HUES48 (cell line): Measurements from ENCODE around the gene MRPS2.

Experiments used
- H3K27ac ChIP-seq: one replicate; pipeline ENCODE4 v1.7.0; 2013; ENCODE audit warnings: low read depth, low read length, inconsistent platforms
- H3K27me3 ChIP-seq: 2 replicates; pipeline ENCODE4 v1.6.1; 2013; ENCODE audit warnings: mild to moderate bottlenecking, low read length; ENCODE audit not compliant: control insufficient read depth, insufficient read depth
- H3K36me3 ChIP-seq: 2 replicates; pipeline ENCODE4 v1.6.1; 2013; ENCODE audit warnings: low read length; ENCODE audit not compliant: control insufficient read depth, insufficient read depth
- H3K4me1 ChIP-seq: 2 replicates; pipeline ENCODE4 v1.6.1; 2013; ENCODE audit warnings: mild to moderate bottlenecking, low read length; ENCODE audit not compliant: control insufficient read depth, insufficient read depth
- H3K4me3 ChIP-seq: 2 replicates; pipeline ENCODE4 v1.5.1; 2013; ENCODE audit warnings: mild to moderate bottlenecking, low read depth, low read length
- H3K9ac ChIP-seq: 2 replicates; pipeline ENCODE4 v1.6.1; 2013; ENCODE audit warnings: mild to moderate bottlenecking, low read depth, low read length, moderate library complexity
- H3K9me3 ChIP-seq: 2 replicates; pipeline ENCODE4 v1.6.1; 2013; ENCODE audit warnings: low read length; ENCODE audit not compliant: control insufficient read depth, insufficient read depth

MRPS2 gene

DNA sequence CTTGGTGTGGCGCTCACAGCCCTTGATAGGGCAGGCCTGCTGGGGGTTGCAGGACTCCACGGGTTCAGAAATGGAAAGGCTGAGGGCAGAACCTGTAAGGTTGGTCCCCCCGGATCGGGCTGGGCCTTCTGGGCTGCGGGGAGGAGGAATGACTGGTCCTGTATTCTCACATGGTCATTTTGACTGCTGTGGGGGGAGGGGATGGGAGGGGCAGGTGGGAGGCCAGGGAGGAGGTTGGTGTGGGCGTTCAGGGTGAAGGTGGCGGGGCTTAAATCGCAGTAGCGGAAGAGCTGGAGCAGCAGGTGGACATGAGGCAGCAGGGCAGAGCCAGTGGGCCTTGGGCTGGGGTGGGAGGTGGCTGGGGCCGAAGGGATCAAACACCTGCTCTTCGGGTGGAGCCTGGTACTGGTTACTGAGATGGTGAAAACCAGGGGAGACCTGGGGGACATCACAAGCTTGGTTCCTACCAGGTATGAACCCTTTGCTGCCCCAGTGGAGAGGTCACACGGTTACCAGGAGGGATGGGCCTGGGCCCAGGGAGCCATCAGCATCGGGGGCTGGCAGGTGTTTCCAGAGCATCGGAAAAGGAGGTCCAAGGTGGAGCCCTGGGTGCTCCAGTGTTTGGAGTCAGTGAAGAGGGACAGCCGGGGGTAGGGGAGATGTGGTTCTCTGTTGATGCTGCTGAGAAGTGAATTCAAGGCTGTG is 1.8 kb downstream of the MRPS2 start:
- Histone ChIP-seq H3K27me3 (no peaks in the 10 kb centered on the region), H3K9ac (no peak overlapping the region), H3K4me1 (peaks cover 16% of the 10 kb centered on the region), H3K36me3 (peaks cover 39% of the 10 kb centered on the region), H3K27ac (no peak overlapping the region), H3K9me3 (no peaks in the 10 kb centered on the region), H3K4me3 (no peak overlapping the region)

GRCh38 chr9:135502873-135503321 is 2.4 kb downstream of the MRPS2 start:
- Histone ChIP-seq H3K27ac (no peak overlapping the region), H3K27me3 (no peaks in the 10 kb centered on the region), H3K4me1 (peaks cover 16% of the 10 kb centered on the region), H3K36me3 (peaks cover 39% of the 10 kb centered on the region), H3K4me3 (no peak overlapping the region), H3K9ac (no peak overlapping the region), H3K9me3 (no peaks in the 10 kb centered on the region)

DNA sequence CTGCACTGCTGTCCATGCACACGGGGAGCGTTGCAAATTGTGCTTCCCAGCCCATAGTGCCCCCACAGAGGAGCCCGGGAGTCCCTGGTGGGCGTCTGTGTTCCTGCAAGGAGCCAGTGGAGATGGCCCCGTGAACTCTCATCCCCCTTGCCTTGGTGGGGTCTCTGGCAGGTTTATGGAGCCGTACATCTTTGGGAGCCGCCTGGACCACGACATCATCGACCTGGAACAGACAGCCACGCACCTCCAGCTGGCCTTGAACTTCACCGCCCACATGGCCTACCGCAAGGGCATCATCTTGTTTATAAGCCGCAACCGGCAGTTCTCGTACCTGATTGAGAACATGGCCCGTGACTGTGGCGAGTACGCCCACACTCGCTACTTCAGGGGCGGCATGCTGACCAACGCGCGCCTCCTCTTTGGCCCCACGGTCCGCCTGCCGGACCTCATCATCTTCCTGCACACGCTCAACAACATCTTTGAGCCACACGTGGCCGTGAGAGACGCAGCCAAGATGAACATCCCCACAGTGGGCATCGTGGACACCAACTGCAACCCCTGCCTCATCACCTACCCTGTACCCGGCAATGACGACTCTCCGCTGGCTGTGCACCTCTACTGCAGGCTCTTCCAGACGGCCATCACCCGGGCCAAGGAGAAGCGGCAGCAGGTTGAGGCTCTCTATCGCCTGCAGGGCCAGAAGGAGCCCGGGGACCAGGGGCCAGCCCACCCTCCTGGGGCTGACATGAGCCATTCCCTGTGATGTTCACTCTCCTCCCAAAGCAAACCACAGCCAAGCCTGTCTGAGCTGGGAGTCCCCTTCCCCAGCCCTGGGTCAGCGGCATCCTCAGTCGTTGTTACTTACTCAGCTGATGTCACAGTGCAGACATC is 3.1 kb downstream of the MRPS2 start:
- no peaks in the 10 kb centered on the region for H3K9me3 ChIP-seq
- peaks cover 16% of the 10 kb centered on the region for H3K4me1 ChIP-seq
- no peaks in the 10 kb centered on the region for H3K27me3 ChIP-seq
- H3K27ac ChIP-seq = no peak overlapping the region
- H3K4me3 ChIP-seq = no peak overlapping the region
- peaks cover 39% of the 10 kb centered on the region for H3K36me3 ChIP-seq
- no peak overlapping the region for H3K9ac ChIP-seq

DNA sequence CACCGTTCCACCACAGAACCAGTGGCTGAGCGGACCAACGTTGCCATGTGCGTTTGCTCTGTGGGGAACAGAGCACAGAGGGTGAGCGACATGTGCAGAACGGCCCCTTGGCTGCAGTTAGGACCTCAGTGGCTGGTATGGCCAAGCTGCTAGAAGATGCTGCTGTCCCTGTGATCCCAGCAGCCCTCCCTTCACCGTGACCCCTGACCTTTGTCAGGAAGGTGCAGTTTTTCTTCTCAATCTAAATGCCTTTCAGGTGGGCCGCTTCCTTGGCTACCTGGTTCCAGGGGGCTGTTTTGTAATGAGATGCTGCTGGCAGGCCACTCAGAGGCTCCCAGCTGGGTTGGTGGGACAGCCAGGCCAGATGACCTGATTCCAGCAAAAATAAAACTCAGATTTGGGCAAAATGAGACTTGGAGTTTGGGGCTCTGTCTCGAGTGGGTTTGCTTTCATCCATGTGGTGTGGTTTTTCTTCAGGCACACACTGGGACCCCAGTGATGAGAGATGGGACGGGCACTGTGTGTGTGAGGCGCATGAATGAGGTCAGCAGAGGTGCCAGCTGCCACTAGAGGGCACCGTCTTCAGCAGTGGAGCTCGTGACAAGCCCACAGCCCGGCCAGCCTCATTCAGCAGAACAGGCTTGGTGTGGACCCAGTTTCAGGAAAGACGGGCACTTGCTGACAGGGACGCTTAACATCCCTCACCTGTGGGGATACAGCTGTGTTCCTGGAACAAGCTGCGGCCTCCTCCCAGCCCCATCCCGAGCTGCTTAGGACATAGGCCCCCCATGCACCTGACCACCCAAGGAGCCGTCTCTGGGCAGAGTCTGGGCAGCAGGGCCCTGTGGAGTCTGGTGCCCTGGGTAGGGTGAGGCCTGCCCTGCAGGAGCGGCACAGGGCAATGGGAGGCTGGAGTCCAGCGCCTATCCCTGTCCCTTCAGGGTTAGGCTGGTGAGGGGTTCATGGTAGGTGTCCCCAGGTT is 4.1 kb downstream of the MRPS2 start:
- H3K27ac ChIP-seq = no peak overlapping the region
- H3K9ac ChIP-seq = no peak overlapping the region
- H3K9me3 ChIP-seq = no peaks in the 10 kb centered on the region
- H3K36me3 ChIP-seq = peaks cover 39% of the 10 kb centered on the region
- no peak overlapping the region for H3K4me3 ChIP-seq
- no peaks in the 10 kb centered on the region for H3K27me3 ChIP-seq
- H3K4me1 ChIP-seq = peaks cover 8% of the 10 kb centered on the region; the same call in 1 of the 2 replicates

GRCh38 chr9:135505406-135506187 is 5.1 kb downstream of the MRPS2 start:
- H3K9me3 ChIP-seq = no peaks in the 10 kb centered on the region
- no peak overlapping the region for H3K27ac ChIP-seq
- H3K4me3 ChIP-seq = no peak overlapping the region
- H3K9ac ChIP-seq = no peak overlapping the region
- H3K27me3 ChIP-seq = no peaks in the 10 kb centered on the region
- peaks cover 8% of the 10 kb centered on the region; the same call in 1 of the 2 replicates for H3K4me1 ChIP-seq
- H3K36me3 ChIP-seq = peaks cover 39% of the 10 kb centered on the region

DNA sequence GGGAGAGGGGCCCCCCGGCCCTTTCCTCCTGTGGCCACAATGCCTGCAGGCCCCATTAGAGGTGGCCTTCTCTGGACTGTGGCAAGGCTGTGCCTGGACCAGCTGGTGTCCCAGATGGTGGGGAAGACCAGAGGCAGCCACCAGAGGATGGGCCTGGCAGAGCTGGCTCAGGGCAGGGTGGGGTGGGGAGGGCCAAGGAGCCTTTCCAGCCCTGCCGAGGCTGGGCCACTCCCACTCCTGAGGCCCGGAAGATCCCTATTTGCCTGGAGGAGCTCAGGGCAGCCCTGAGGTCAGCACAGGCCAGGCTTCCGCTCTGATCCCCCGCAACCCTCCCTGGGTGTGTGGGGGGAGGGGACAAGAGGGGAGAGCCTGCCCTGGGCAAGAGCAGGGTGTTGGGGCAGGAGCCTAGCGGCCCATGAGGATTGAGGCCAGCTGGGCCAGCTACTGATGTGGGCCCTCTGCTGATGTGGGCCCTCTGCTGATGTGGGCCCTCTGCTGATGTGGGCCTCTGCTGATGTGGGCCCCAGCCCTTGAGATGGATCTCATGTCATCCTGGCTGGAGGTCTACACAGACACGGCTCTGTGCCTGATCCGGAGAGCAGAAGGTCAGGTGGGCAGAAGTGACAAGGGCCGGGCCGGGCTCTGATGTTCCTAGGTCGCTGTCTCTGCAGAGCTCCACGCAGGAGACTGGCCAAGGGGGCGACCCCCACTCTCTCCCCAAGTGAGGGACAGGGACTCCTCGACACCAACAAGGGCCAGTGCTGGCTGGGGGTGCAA is 6.0 kb downstream of the MRPS2 start:
- no peak overlapping the region for H3K4me3 ChIP-seq
- H3K9ac ChIP-seq = no peak overlapping the region
- H3K27ac ChIP-seq = no peak overlapping the region
- no peaks in the 10 kb centered on the region for H3K27me3 ChIP-seq
- peaks cover 6% of the 10 kb centered on the region; the same call in 1 of the 2 replicates for H3K4me1 ChIP-seq
- H3K9me3 ChIP-seq = no peaks in the 10 kb centered on the region
- peaks cover 39% of the 10 kb centered on the region for H3K36me3 ChIP-seq

DNA sequence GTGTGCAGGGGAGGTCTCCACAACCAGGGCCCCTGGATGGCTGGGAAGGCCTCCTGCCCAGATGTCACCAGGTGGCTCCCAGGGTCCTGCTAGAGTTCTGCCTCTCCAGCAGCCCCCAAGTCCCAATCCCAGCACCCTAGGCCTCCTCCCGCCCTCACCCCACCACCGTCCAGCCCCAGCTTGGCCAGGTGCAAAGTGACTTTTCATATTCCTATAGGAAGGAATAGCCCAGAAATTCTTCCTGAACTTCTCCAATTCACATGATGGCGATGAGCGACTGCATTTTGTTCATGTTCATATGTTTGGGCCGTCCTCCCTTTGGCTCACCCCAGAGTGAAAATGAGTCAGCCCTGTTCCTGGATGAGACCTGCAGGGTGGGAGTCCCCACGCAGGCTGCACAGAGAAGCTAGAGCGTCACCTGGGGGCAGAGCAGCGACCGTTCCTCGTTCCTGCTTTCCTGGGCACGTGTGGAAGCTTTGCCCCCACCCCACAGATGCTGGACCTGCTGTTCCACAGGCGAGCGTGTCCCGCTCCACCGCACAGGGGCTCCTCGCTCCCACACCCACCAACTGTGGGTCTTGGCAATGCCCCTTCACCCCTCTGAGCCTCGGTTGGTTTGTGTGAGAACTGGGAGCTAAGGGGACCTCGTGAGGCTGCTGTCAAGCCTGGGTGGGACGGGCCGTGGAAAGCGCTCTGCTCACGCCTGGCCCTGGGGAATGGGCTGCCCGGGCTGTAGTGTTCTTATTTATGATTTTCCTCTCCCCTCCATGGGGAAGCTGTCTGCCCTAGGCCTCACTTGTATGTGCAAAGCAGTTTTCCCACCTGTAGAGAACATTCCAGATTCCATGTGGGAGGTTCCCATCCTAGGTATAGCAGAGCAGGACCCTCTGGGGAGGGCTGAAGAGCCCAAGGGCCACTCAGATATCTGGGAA is 6.9 kb downstream of the MRPS2 start:
- no peaks in the 10 kb centered on the region for H3K4me1 ChIP-seq
- no peak overlapping the region for H3K9ac ChIP-seq
- H3K27ac ChIP-seq = no peak overlapping the region
- no peak overlapping the region for H3K4me3 ChIP-seq
- peaks cover 31% of the 10 kb centered on the region for H3K36me3 ChIP-seq
- H3K27me3 ChIP-seq = no peaks in the 10 kb centered on the region
- H3K9me3 ChIP-seq = no peaks in the 10 kb centered on the region

DNA sequence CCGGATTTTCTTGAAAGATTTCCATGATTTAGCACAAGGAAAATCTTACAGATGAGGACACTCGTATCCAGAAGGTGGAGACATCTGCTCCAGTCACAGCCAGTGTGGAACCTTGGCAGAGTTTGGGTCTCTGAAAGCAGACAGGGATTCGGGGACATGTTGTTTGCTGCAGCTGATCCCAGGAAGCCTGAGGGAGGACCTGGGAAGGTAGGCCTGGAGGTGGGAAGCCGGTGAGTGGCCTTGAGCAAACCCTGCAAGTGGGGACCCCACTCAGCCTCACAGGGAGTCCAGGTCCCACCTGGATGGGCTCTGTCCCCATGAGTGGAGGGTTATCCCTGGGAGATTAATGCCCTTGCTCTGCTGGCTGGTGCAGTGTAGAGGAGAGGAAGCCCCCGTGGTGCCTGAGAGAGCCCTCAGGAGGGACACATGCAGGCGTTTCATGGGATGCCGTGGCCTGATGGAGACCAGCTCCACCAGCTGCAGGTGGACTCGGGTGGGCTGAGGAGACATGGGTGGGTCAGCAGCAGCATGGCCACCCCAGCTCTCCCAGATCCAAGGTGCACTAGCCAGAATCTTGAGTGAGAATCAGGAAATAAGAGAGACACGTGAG is 7.8 kb downstream of the MRPS2 start:
- Histone ChIP-seq H3K27ac (no peak overlapping the region), H3K4me3 (no peak overlapping the region), H3K36me3 (peaks cover 21% of the 10 kb centered on the region), H3K4me1 (no peaks in the 10 kb centered on the region), H3K9ac (no peak overlapping the region), H3K27me3 (no peaks in the 10 kb centered on the region), H3K9me3 (no peaks in the 10 kb centered on the region)

DNA sequence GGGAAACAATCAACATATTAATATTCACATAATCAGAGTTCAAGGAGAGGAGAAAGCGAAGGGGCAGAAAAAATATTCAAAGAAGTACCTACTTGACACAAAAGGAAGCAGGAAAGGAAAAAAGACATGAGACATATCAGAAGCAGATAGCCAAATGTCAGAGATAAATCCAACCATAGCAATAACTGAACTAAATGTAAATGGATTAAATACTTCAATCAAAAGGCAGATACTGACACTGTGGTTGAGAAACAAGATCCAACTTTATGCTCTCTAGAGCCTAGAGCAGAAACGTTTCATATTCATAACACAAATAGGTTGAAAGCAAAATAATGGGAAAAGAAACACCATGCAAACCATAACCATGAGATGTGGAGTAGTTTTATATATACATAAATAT is 9.0 kb downstream of the MRPS2 start:
- no peak overlapping the region for H3K27ac ChIP-seq

More for the DNA sequence above, 9.0 kb downstream of the MRPS2 start:
- no peak overlapping the region for H3K9ac ChIP-seq
- no peaks in the 10 kb centered on the region for H3K27me3 ChIP-seq
- H3K4me1 ChIP-seq = no peaks in the 10 kb centered on the region
- peaks cover 10% of the 10 kb centered on the region for H3K36me3 ChIP-seq
- H3K9me3 ChIP-seq = no peaks in the 10 kb centered on the region
- H3K4me3 ChIP-seq = no peak overlapping the region
